Uterus (tissue), 4 donors: ENCODE results near the gene LMNA. TPM values are rescaled to one million over a fixed set of nuclear protein-coding genes. Genes with fewer than 3 reads are reported as not detected.

Experiments
- DNase-seq, 2 donors: peaks; one replicate each; pipeline ENCODE4 v3.0.0-alpha.2; 2019 to 2020
- H3K27ac ChIP-seq, 2 donors: fragments of 200-600 bp; sonication (generic); 1 replicate in 1 of 2; 2 replicates in 1 of 2; pipeline ENCODE4 v1.5.1; 2016 to 2018
- H3K27me3 ChIP-seq, 2 donors: fragments of 200-600 bp; sonication (generic); one replicate each; pipeline ENCODE4 v1.5.1; 2018 to 2019; ENCODE audit warnings: control low read depth in 1 of 2
- H3K36me3 ChIP-seq, 2 donors: fragments of 200-600 bp; sonication (generic); one replicate each; pipeline ENCODE4 v1.5.1; 2019; ENCODE audit warnings: control low read depth in 1 of 2
- H3K4me1 ChIP-seq, 2 donors: fragments of 200-600 bp; sonication (generic); one replicate each; pipeline ENCODE4 v1.5.1; 2018 to 2019; ENCODE audit warnings: control low read depth in 1 of 2
- H3K4me3 ChIP-seq, 2 donors: fragments of 200-600 bp; sonication (generic); 1 replicate in 1 of 2; 2 replicates in 1 of 2; pipeline ENCODE4 v1.5.1; 2018 to 2019; ENCODE audit warnings: mild to moderate bottlenecking in 1 of 2
- H3K9me3 ChIP-seq, 2 donors: fragments of 200-600 bp; sonication (generic); one replicate each; pipeline ENCODE4 v1.5.1; 2019; ENCODE audit warnings: control low read depth in 1 of 2
- POLR2A ChIP-seq, 2 donors: fragments of 450-650 bp; IDR thresholded peaks; one replicate each; pipeline ENCODE4 v1.6.1; 2016; ENCODE audit warnings: antibody characterized with exemption in 2 of 2, mild to moderate bottlenecking in 1 of 2, moderate library complexity in 1 of 2
- intact Hi-C: fragments of 100-400 bp; cut with DNase I; formaldehyde crosslinking; loops from one replicate; pipeline ENCODE4 v1.15.1; 2023; ENCODE audit warnings: low total_unique reads
- total RNA-seq, 4 donors: library from RNA; depleted of rRNA in 3 of 4; stranded (reverse); fragments of >200 nt in 3 of 4; gene quantifications; one replicate each; pipeline versions ENCODE4 v1.1.0 to v1.2.4, GENCODE V29; 2014 to 2023
- TF ChIP-seq, protein P1 (sequence below), 4 experiments: fragments of 200-600 bp in 2 of 4; fragments of 450-650 bp in 2 of 4; sonication (generic) in 2 of 4; IDR thresholded peaks; one replicate each; pipeline ENCODE4 v1.5.1; 2016 to 2019; ENCODE audit warnings: antibody characterized with exemption in 4 of 4, mild to moderate bottlenecking in 2 of 4, moderate library complexity in 1 of 4
- donor health status: DM: yes; HTN: yes; CAD: no.

LMNA gene
- total RNA-seq, 4 donors from 2014 or later, result 245 to 533 (median 373) TPM

GRCh38 chr1:156149374-156150332, 35.1 kb downstream of the LMNA start:
- TF ChIP-seq POLR2A (IDR thresholded peaks at IDR 0.05), result no peak
- TF ChIP-seq, protein P1, sequence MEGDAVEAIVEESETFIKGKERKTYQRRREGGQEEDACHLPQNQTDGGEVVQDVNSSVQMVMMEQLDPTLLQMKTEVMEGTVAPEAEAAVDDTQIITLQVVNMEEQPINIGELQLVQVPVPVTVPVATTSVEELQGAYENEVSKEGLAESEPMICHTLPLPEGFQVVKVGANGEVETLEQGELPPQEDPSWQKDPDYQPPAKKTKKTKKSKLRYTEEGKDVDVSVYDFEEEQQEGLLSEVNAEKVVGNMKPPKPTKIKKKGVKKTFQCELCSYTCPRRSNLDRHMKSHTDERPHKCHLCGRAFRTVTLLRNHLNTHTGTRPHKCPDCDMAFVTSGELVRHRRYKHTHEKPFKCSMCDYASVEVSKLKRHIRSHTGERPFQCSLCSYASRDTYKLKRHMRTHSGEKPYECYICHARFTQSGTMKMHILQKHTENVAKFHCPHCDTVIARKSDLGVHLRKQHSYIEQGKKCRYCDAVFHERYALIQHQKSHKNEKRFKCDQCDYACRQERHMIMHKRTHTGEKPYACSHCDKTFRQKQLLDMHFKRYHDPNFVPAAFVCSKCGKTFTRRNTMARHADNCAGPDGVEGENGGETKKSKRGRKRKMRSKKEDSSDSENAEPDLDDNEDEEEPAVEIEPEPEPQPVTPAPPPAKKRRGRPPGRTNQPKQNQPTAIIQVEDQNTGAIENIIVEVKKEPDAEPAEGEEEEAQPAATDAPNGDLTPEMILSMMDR (IDR thresholded peaks at IDR 0.05), result no peak
- Histone ChIP-seq H3K36me3 (no peaks in the 10 kb centered on the region), H3K27ac (no peak overlapping the region), H3K9me3 (no peaks in the 10 kb centered on the region), H3K27me3 (peaks cover 0 to 2% of the 10 kb centered on the region in 2 donors), H3K4me3 (no peak overlapping the region), H3K4me1 (no peaks in the 10 kb centered on the region)
- intact Hi-C loops, result loop anchor here (5.0 kb wide), 1 partner anchor 78 kb away; no protein-coding TSS in a partner anchor
- DNase-seq, result no peak

DNA sequence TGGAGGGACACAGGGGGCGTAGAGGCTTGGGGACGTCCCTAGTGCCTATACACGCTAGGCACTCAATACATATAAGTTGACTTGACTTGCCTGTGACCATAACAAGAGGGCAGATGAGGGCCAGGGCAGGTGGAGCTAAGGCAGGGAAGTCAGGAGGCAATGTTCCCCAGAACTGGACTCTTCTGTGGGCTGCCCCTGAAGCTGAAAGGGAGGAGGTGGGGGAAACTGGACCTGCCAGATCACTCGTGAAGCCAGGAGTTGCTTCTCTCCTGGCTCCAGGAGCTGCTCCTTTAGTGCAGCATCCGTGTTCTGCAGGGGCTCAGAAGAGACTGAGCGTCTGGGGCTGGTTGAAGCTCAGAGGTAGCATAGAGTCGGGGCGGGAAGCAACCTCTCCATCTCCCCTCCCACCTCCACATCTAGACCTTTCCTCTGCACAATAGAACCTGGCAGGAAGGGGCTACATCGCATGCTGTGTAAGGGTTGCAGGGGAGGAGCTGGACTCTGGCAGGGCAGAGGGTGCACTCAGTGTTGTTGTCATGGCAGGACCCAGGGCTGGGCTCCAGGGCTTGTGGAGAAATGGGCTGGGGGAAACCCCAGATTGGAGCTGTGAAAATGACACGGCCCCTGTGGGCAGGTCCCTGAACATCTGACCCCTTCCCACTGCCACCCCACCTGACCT, 36.0 kb downstream of the LMNA start:
- no peak overlapping the region for H3K27ac ChIP-seq
- H3K4me3 ChIP-seq, result no peak overlapping the region
- peaks cover 0 to 2% of the 10 kb centered on the region in 2 donors for H3K27me3 ChIP-seq
- H3K4me1 ChIP-seq, result no peaks in the 10 kb centered on the region
- no peak for TF ChIP-seq POLR2A (IDR thresholded peaks at IDR 0.05)
- TF ChIP-seq, protein P1 (IDR thresholded peaks at IDR 0.05), result no peak
- no peaks in the 10 kb centered on the region for H3K36me3 ChIP-seq
- intact Hi-C loops, result no loop called here
- H3K9me3 ChIP-seq, result no peaks in the 10 kb centered on the region
- DNase-seq, result no peak

DNA sequence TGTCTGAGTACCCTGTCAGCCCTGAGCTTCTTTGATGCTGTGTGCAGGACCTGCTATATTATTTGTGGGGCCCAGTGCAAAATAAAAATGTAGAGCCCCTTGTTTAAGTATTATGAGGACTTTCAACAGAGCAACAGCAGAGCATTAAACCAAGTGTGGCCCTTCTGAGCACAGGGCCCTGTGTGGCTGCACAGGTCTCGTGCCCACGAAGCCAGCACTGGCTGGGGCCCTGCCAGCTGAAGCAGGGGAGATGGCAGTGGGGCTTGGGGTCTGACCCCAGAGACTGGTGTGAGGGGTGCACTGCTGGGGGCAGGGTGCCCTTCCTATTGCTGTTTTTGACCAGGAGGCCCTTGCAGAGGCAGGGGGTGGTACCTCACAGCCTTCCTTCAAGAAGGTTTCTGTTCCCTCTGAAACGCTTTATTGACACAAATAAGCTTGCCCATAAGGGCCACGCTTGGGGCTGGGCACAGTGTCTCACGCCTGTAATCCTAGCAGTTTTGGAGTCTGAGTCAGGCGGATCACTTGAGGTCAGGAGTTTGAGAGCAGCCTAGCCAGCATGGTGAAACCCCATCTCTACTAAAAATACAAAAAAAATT, 36.7 kb downstream of the LMNA start:
- no peak overlapping the region for H3K27ac ChIP-seq
- intact Hi-C loops, result no loop called here
- H3K36me3 ChIP-seq, result no peaks in the 10 kb centered on the region
- H3K9me3 ChIP-seq, result no peaks in the 10 kb centered on the region
- peaks cover 0 to 2% of the 10 kb centered on the region in 2 donors for H3K27me3 ChIP-seq
- no peak overlapping the region for H3K4me3 ChIP-seq
- H3K4me1 ChIP-seq, result no peaks in the 10 kb centered on the region
- no peak for DNase-seq
- TF ChIP-seq, protein P1 (IDR thresholded peaks at IDR 0.05), result no peak
- no peak for TF ChIP-seq POLR2A (IDR thresholded peaks at IDR 0.05)

GRCh38 chr1:156152628-156153027, 38.1 kb downstream of the LMNA start:
- no peak for TF ChIP-seq POLR2A (IDR thresholded peaks at IDR 0.05)
- TF ChIP-seq, protein P1 (IDR thresholded peaks at IDR 0.05), result no peak
- peaks cover 0 to 2% of the 10 kb centered on the region in 2 donors for H3K27me3 ChIP-seq
- H3K27ac ChIP-seq, result no peak overlapping the region
- H3K4me3 ChIP-seq, result no peak overlapping the region
- H3K4me1 ChIP-seq, result no peaks in the 10 kb centered on the region
- intact Hi-C loops, result no loop called here
- no peaks in the 10 kb centered on the region for H3K36me3 ChIP-seq
- no peak for DNase-seq
- H3K9me3 ChIP-seq, result no peaks in the 10 kb centered on the region
